IMR-90 (cell line): ENCODE results near the gene PTPRCAP. TPM values are rescaled to one million over a fixed set of nuclear protein-coding genes. Genes with fewer than 3 reads are reported as not detected.
A peak's percentile ranks its signal among the peaks of the same experiment; 100 is the strongest.

Source experiments
- ATAC-seq: fragments of 200-7000 bp; cut with Tn5 transposase; 2 replicates; pipeline ENCODE4 v1.9.1; 2020; ENCODE audit warnings: low read depth, mild to moderate bottlenecking, moderate library complexity
- BruUV-seq: library from RNA; stranded (reverse); fragments of 400-500 nt; replicated peaks from 2 replicates; lab custom pipeline; 2021; lab: Mats Ljungman, UMichigan
- CTCF ChIA-PET: fragments of 300-600 bp; formaldehyde crosslinking; extraction: SDS; loops from one replicate; lab custom pipeline; 2021; ENCODE audit warnings: antibody characterized with exemption; lab: Yijun Ruan, JAX
- POLR2A ChIA-PET: fragments of 300-600 bp; sonication (Branson Sonifier 250); formaldehyde crosslinking; loops from one replicate; lab custom pipeline; 2022; ENCODE audit warnings: antibody characterized with exemption; ENCODE audit not compliant: unreplicated experiment; lab: Charles Lee
- DNase-seq: peaks from one replicate; pipeline ENCODE4 v3.0.0; 2013
- H2AFZ ChIP-seq: replicated peaks from 2 replicates; pipeline ENCODE3; 2013; ENCODE audit warnings: low read length, mild to moderate bottlenecking; ENCODE audit not compliant: poor library complexity
- H2AK5ac ChIP-seq: 2 replicates; pipeline ENCODE4 v1.6.1; 2013; ENCODE audit warnings: low read depth, low read length, inconsistent platforms
- H2AK9ac ChIP-seq: replicated peaks from 2 replicates; pipeline ENCODE3; 2013; ENCODE audit warnings: mild to moderate bottlenecking, low read depth, low read length, moderate library complexity; ENCODE audit not compliant: poor library complexity
- H2BK120ac ChIP-seq: 2 replicates; pipeline ENCODE4 v1.6.1; 2013; ENCODE audit warnings: low read depth, low read length, inconsistent platforms
- H2BK15ac ChIP-seq: 3 replicates; pipeline ENCODE4 v1.6.1; 2013; ENCODE audit warnings: low read depth, low read length, inconsistent platforms
- H2BK20ac ChIP-seq: 2 replicates; pipeline ENCODE4 v1.6.1; 2013; ENCODE audit warnings: low read depth, mild to moderate bottlenecking, inconsistent platforms, low read length, moderate library complexity
- H2BK5ac ChIP-seq: 2 replicates; pipeline ENCODE4 v1.6.1; 2013; ENCODE audit warnings: mild to moderate bottlenecking, low read depth, low read length, inconsistent platforms; ENCODE audit not compliant: poor library complexity, severe bottlenecking
- H3K14ac ChIP-seq: replicated peaks from 2 replicates; pipeline ENCODE4 v1.6.1; 2013; ENCODE audit warnings: low read depth, low read length, inconsistent platforms
- H3K18ac ChIP-seq: 2 replicates; pipeline ENCODE4 v1.6.1; 2013; ENCODE audit warnings: low read depth, low read length, control low read depth
- H3K23ac ChIP-seq: 2 replicates; pipeline ENCODE4 v1.6.1; 2013; ENCODE audit warnings: low read depth, low read length, inconsistent platforms
- H3K27ac ChIP-seq: 2 replicates; pipeline ENCODE4 v1.5.1; 2013; ENCODE audit warnings: mild to moderate bottlenecking, control low read depth, low read length; ENCODE audit not compliant: insufficient read depth
- H3K27me3 ChIP-seq: 2 replicates; pipeline ENCODE4 v1.6.1; 2013; ENCODE audit warnings: low read length; ENCODE audit not compliant: control insufficient read depth, insufficient read depth
- H3K36me3 ChIP-seq: 2 replicates; pipeline ENCODE4 v1.6.1; 2013; ENCODE audit warnings: low read length, mixed read lengths; ENCODE audit not compliant: control insufficient read depth, insufficient read depth
- H3K4ac ChIP-seq: 2 replicates; pipeline ENCODE4 v1.6.1; 2013; ENCODE audit warnings: low read depth, low read length, inconsistent platforms
- H3K4me1 ChIP-seq: 2 replicates; pipeline ENCODE4 v1.6.1; 2013; ENCODE audit warnings: low read length, mixed read lengths; ENCODE audit not compliant: control insufficient read depth, insufficient read depth
- H3K4me2 ChIP-seq: 2 replicates; pipeline ENCODE4 v1.6.1; 2013; ENCODE audit warnings: low read depth, mild to moderate bottlenecking, control low read depth, low read length, moderate library complexity
- H3K4me3 ChIP-seq: 2 replicates; pipeline ENCODE4 v1.5.1; 2013; ENCODE audit warnings: low read depth, mild to moderate bottlenecking, control low read depth, low read length, moderate library complexity; ENCODE audit not compliant: insufficient read depth
- H3K56ac ChIP-seq: 2 replicates; pipeline ENCODE4 v1.6.1; 2013; ENCODE audit warnings: low read length, inconsistent platforms; ENCODE audit not compliant: insufficient read depth; ENCODE audit errors: extremely low read depth
- H3K79me1 ChIP-seq, 2 experiments: 2 replicates each; pipeline ENCODE4 v1.6.1; 2013; ENCODE audit warnings: low read length in 2 of 2, inconsistent platforms in 1 of 2, low read depth in 1 of 2
- H3K9ac ChIP-seq: 2 replicates; pipeline ENCODE4 v1.6.1; 2013; ENCODE audit warnings: low read depth, low read length, control low read depth
- H3K9me1 ChIP-seq: 2 replicates; pipeline ENCODE4 v1.6.1; 2013; ENCODE audit warnings: low read length, inconsistent platforms; ENCODE audit not compliant: insufficient read depth
- H3K9me3 ChIP-seq: 2 replicates; pipeline ENCODE4 v1.6.1; 2013; ENCODE audit warnings: low read length; ENCODE audit not compliant: control insufficient read depth, insufficient read depth
- H4K20me1 ChIP-seq: 2 replicates; pipeline ENCODE4 v1.6.1; 2013; ENCODE audit warnings: low read length, inconsistent platforms; ENCODE audit not compliant: insufficient read depth
- H4K5ac ChIP-seq: 2 replicates; pipeline ENCODE4 v1.6.1; 2013; ENCODE audit warnings: mild to moderate bottlenecking, low read depth, low read length, control low read depth
- H4K8ac ChIP-seq, 2 experiments: 2 replicates each; pipeline ENCODE4 v1.6.1; 2013; ENCODE audit warnings: low read depth in 2 of 2, low read length in 2 of 2, control low read depth in 1 of 2, inconsistent platforms in 1 of 2
- H4K91ac ChIP-seq: 2 replicates; pipeline ENCODE4 v1.6.1; 2013; ENCODE audit warnings: low read depth, low read length, inconsistent platforms; ENCODE audit not compliant: insufficient read depth
- BHLHE40 ChIP-seq: fragments of 150-350 bp; IDR thresholded peaks from 2 replicates; pipeline ENCODE4 v1.6.1; 2016; ENCODE audit warnings: mild to moderate bottlenecking, low read depth, low read length
- CEBPB ChIP-seq: IDR thresholded peaks from 2 replicates; pipeline ENCODE4 v1.6.1; 2012; ENCODE audit warnings: low read depth, low read length, improper control_type of control experiment
- CHD1 ChIP-seq: IDR thresholded peaks from 2 replicates; pipeline ENCODE4 v1.6.1; 2012; ENCODE audit warnings: low read depth, low read length, improper control_type of control experiment
- CTCF ChIP-seq: conservative IDR thresholded peaks from 2 replicates; pipeline ENCODE4 v1.5.1; 2012; ENCODE audit warnings: mild to moderate bottlenecking, low read depth, low read length, improper control_type of control experiment
- ELK1 ChIP-seq: fragments of 150-350 bp; IDR thresholded peaks from 2 replicates; pipeline ENCODE4 v1.6.1; 2016; ENCODE audit warnings: low read depth, mild to moderate bottlenecking, low read length, moderate library complexity, borderline replicate concordance
- FOS ChIP-seq: fragments of 150-350 bp; IDR thresholded peaks from 2 replicates; pipeline ENCODE4 v1.6.1; 2016; ENCODE audit warnings: low read depth, low read length
- MAFK ChIP-seq: IDR thresholded peaks from 2 replicates; pipeline ENCODE4 v1.6.1; 2012; ENCODE audit warnings: low read depth, low read length, improper control_type of control experiment
- MAZ ChIP-seq: IDR thresholded peaks from 2 replicates; pipeline ENCODE4 v1.6.1; 2012; ENCODE audit warnings: low read depth, mild to moderate bottlenecking, low read length, improper control_type of control experiment, moderate library complexity, borderline replicate concordance
- MXI1 ChIP-seq: IDR thresholded peaks from 2 replicates; pipeline ENCODE4 v1.6.1; 2012; ENCODE audit warnings: low read depth, mild to moderate bottlenecking, low read length, moderate library complexity, borderline replicate concordance
- NFE2L2 ChIP-seq: fragments of 150-350 bp; IDR thresholded peaks from 2 replicates; pipeline ENCODE4 v1.6.1; 2016; ENCODE audit warnings: low read depth, mild to moderate bottlenecking, low read length
- POLR2A ChIP-seq: IDR thresholded peaks from 2 replicates; pipeline ENCODE4 v1.6.1; 2012; ENCODE audit warnings: mild to moderate bottlenecking, low read depth, low read length
- RAD21 ChIP-seq: IDR thresholded peaks from 2 replicates; pipeline ENCODE4 v1.6.1; 2012; ENCODE audit warnings: low read length, improper control_type of control experiment
- RCOR1 ChIP-seq: IDR thresholded peaks from 2 replicates; pipeline ENCODE4 v1.6.1; 2012; ENCODE audit warnings: mild to moderate bottlenecking, low read length, improper control_type of control experiment; ENCODE audit not compliant: insufficient replicate concordance
- RFX5 ChIP-seq: IDR thresholded peaks from 2 replicates; pipeline ENCODE4 v1.8.0; 2012; ENCODE audit warnings: low read depth, mild to moderate bottlenecking, low read length, moderate library complexity
- SMC3 ChIP-seq: fragments of 150-350 bp; IDR thresholded peaks from 2 replicates; pipeline ENCODE4 v1.6.1; 2016; ENCODE audit warnings: low read depth, mild to moderate bottlenecking, antibody characterized with exemption, low read length, moderate library complexity
- USF2 ChIP-seq: fragments of 150-350 bp; IDR thresholded peaks from 2 replicates; pipeline ENCODE4 v1.6.1; 2017; ENCODE audit warnings: mild to moderate bottlenecking, antibody characterized with exemption, low read length, low read depth
- WGBS, 2 experiments: methylation state at CpG; one replicate each; pipeline versions ENCODE4 v1.1.5 to v1.1.7; 2013; ENCODE audit warnings: missing lambda C conversion rate in 2 of 2; ENCODE audit not compliant: insufficient read length in 1 of 2; ENCODE audit errors: extremely low coverage in 2 of 2; 5-methylcytosine and 5-hydroxymethylcytosine counted together
- dilution Hi-C: fragments of 300-500 bp; cut with HindIII; formaldehyde crosslinking; loops from one replicate; pipeline ENCODE4 v1.14.3; 2018; ENCODE audit warnings: low sequenced_read_pairs; ENCODE audit not compliant: unreplicated experiment
- in situ Hi-C: fragments of 300-500 bp; cut with MboI; formaldehyde crosslinking; loops from 3 replicates; pipeline ENCODE4 v1.14.3; 2019; ENCODE audit warnings: low sequenced_read_pairs, inconsistent platforms, mixed read lengths
- intact Hi-C: fragments of 100-400 bp; cut with micrococcal nuclease; formaldehyde crosslinking; loops from 2 replicates; pipeline ENCODE4 v1.10.0; 2022
- polyA plus RNA-seq, 3 experiments: library from polyadenylated mRNA; depleted of rRNA; stranded (reverse); fragments of >200 nt; gene quantifications; 2 replicates each; pipeline ENCODE4 v1.2.3, GENCODE V29; 2012; ENCODE audit warnings: low replicate concordance in 1 of 3
- total RNA-seq: library from RNA; depleted of rRNA; stranded (reverse); fragments of >200 nt; gene quantifications from 2 replicates; pipeline ENCODE4 v1.2.3, GENCODE V29; 2012

The PTPRCAP gene
- total and polyA plus RNA-seq, 2 of the 4 experiments (the other 2 are of a cell fraction) = 0.24 TPM; not detected in 1

- dilution Hi-C loops = no loop called here
- in situ Hi-C loops = no loop called here
- no peak overlapping the region for H3K4me3 ChIP-seq
- H2BK5ac ChIP-seq = no peak overlapping the region
- no peak for DNase-seq
- no peak overlapping the region for H3K9ac ChIP-seq
- ChIA-PET CTCF (no interaction called here), POLR2A (no interaction called here)
- H4K20me1 ChIP-seq = no peaks in the 10 kb centered on the region; the same call in none of the 2 replicates
- H3K56ac ChIP-seq = no peak overlapping the region
- H3K14ac ChIP-seq = no peak overlapping the region
- no peak overlapping the region for H4K91ac ChIP-seq
- BruUV-seq = no TSS peak
- ATAC-seq = no peak
- no peak overlapping the region for H3K27ac ChIP-seq
- H2BK15ac ChIP-seq = no peak overlapping the region
- intact Hi-C loops = no loop called here
- no peaks in the 10 kb centered on the region for H3K4me1 ChIP-seq
- peak overlapping the region; percentile 61 for H2AK9ac ChIP-seq
- no peaks in the 10 kb centered on the region for H3K27me3 ChIP-seq
- H4K5ac ChIP-seq = no peak overlapping the region
- peaks cover 2 to 12% of the 10 kb centered on the region in 2 experiments for H3K79me1 ChIP-seq
- no peak overlapping the region for H4K8ac ChIP-seq
- H3K36me3 ChIP-seq = peaks cover 47% of the 10 kb centered on the region
- H3K9me1 ChIP-seq = peaks cover 1% of the 10 kb centered on the region; the same call in 1 of the 2 replicates
- no peaks in the 10 kb centered on the region for H3K9me3 ChIP-seq
- no peak overlapping the region for H2AFZ ChIP-seq
- no peak for TF ChIP-seq ELK1
- no peak for TF ChIP-seq CHD1
- no peak for TF ChIP-seq CTCF
- TF ChIP-seq RAD21 = no peak
- no peak for TF ChIP-seq NFE2L2
- TF ChIP-seq POLR2A = no peak
- no peak for TF ChIP-seq BHLHE40
- no peak for TF ChIP-seq CEBPB
- no peak for TF ChIP-seq SMC3
- TF ChIP-seq RFX5 = no peak
- no peak for TF ChIP-seq RCOR1
- TF ChIP-seq MXI1 = no peak
- no peak for TF ChIP-seq FOS
- no peak for TF ChIP-seq USF2
- TF ChIP-seq MAFK = no peak
- no peak for TF ChIP-seq MAZ
- no peak overlapping the region for H3K4ac ChIP-seq
- WGBS, 2 experiments = 91% methylated on average over 7 of the region's 23 CpGs; no CpG with 5 or more reads in 1 of the 2 experiments
- H2AK5ac ChIP-seq = no peak overlapping the region
- no peak overlapping the region for H2BK120ac ChIP-seq
- no peak overlapping the region for H3K18ac ChIP-seq
- H2BK20ac ChIP-seq = no peak overlapping the region
- H3K23ac ChIP-seq = no peak overlapping the region
- H3K4me2 ChIP-seq = no peak overlapping the region
Observed at GRCh38 chr11:67434395-67434881, 3.0 kb downstream of the PTPRCAP start.
